ENCODE measurements around the gene DXO. TPM values are rescaled to one million over a fixed set of nuclear protein-coding genes. Genes with fewer than 3 reads are reported as not detected.

Gene DXO
- total RNA-seq, 3 donors from 2014 or later, result 7.1 to 9.0 (median 8.9) TPM

- H3K36me3 Mint-ChIP-seq (ENCODE audit: insufficient read depth), result peaks cover 50% of the 10 kb centered on the region
- ATAC-seq, result no peak
- no peak overlapping the region for H3K4me3 Mint-ChIP-seq
- DNase-seq, result no peak
- H3K4me1 Mint-ChIP-seq (ENCODE audit: low read depth), result peaks cover 39% of the 10 kb centered on the region
- H3K27me3 Mint-ChIP-seq (ENCODE audit: low read depth), result no peaks in the 10 kb centered on the region
- no peaks in the 10 kb centered on the region for H3K9me3 Mint-ChIP-seq
Measured at GRCh38 chr6:31956796-31957195, 15.1 kb downstream of the DXO start.

GRCh38 chr6:31954511-31954910 lies 17.4 kb downstream of the DXO start:
- no peak for DNase-seq
- Mint-ChIP-seq H3K4me3 (no peak overlapping the region), H3K36me3 (ENCODE audit: insufficient read depth) (peaks cover 36% of the 10 kb centered on the region), H3K9me3 (no peaks in the 10 kb centered on the region), H3K27me3 (ENCODE audit: low read depth) (no peaks in the 10 kb centered on the region), H3K4me1 (ENCODE audit: low read depth) (peaks cover 20% of the 10 kb centered on the region)
- ATAC-seq, result no peak

- Mint-ChIP-seq H3K9me3 (no peaks in the 10 kb centered on the region), H3K27me3 (ENCODE audit: low read depth) (no peaks in the 10 kb centered on the region), H3K4me1 (ENCODE audit: low read depth) (peaks cover 7% of the 10 kb centered on the region), H3K36me3 (ENCODE audit: insufficient read depth) (peaks cover 36% of the 10 kb centered on the region), H3K4me3 (no peak overlapping the region)
- no peak for DNase-seq
- ATAC-seq, result no peak
Measured at GRCh38 chr6:31952890-31953289, 19.0 kb downstream of the DXO start.

- Mint-ChIP-seq H3K4me1 (ENCODE audit: low read depth) (peaks cover 1% of the 10 kb centered on the region), H3K9me3 (no peaks in the 10 kb centered on the region), H3K27me3 (ENCODE audit: low read depth) (no peaks in the 10 kb centered on the region), H3K4me3 (no peak overlapping the region), H3K36me3 (ENCODE audit: insufficient read depth) (peaks cover 35% of the 10 kb centered on the region)
- ATAC-seq (peak; percentile 40 to 52), DNase-seq (peak; percentile 26)
Measured at GRCh38 chr6:31952140-31952805, 19.7 kb downstream of the DXO start.

GRCh38 chr6:31949926-31950548 lies 21.9 kb downstream of the DXO start:
- Mint-ChIP-seq H3K4me3 (no peak overlapping the region), H3K27me3 (ENCODE audit: low read depth) (peaks cover 3% of the 10 kb centered on the region), H3K4me1 (ENCODE audit: low read depth) (peaks cover 5% of the 10 kb centered on the region), H3K9me3 (no peaks in the 10 kb centered on the region), H3K36me3 (ENCODE audit: insufficient read depth) (peaks cover 24% of the 10 kb centered on the region)
- DNase-seq, result no peak
- no peak for ATAC-seq

- H3K36me3 Mint-ChIP-seq (ENCODE audit: insufficient read depth), result peaks cover 13% of the 10 kb centered on the region
- peaks cover 11% of the 10 kb centered on the region for H3K27me3 Mint-ChIP-seq (ENCODE audit: low read depth)
- H3K4me3 Mint-ChIP-seq, result no peak overlapping the region
- H3K4me1 Mint-ChIP-seq (ENCODE audit: low read depth), result peaks cover 5% of the 10 kb centered on the region
- ATAC-seq (no peak), DNase-seq (no peak)
- H3K9me3 Mint-ChIP-seq, result no peaks in the 10 kb centered on the region
Measured at GRCh38 chr6:31948753-31949413, 23.1 kb downstream of the DXO start.

GRCh38 chr6:31948306-31948705 lies 23.6 kb downstream of the DXO start:
- H3K36me3 Mint-ChIP-seq (ENCODE audit: insufficient read depth), result peaks cover 7% of the 10 kb centered on the region
- H3K27me3 Mint-ChIP-seq (ENCODE audit: low read depth), result peaks cover 14% of the 10 kb centered on the region
- no peaks in the 10 kb centered on the region for H3K9me3 Mint-ChIP-seq
- ATAC-seq, result no peak
- H3K4me1 Mint-ChIP-seq (ENCODE audit: low read depth), result peaks cover 5% of the 10 kb centered on the region
- H3K4me3 Mint-ChIP-seq, result no peak overlapping the region
- DNase-seq, result no peak

GRCh38 chr6:31947864-31948263 lies 24.1 kb downstream of the DXO start:
- Mint-ChIP-seq H3K36me3 (ENCODE audit: insufficient read depth) (peaks cover 3% of the 10 kb centered on the region), H3K9me3 (no peaks in the 10 kb centered on the region), H3K4me1 (ENCODE audit: low read depth) (peaks cover 5% of the 10 kb centered on the region), H3K27me3 (ENCODE audit: low read depth) (peaks cover 15% of the 10 kb centered on the region), H3K4me3 (no peak overlapping the region)
- DNase-seq, result no peak
- no peak for ATAC-seq

- Mint-ChIP-seq H3K27me3 (ENCODE audit: low read depth) (peaks cover 22% of the 10 kb centered on the region), H3K4me3 (no peak overlapping the region), H3K9me3 (no peaks in the 10 kb centered on the region), H3K36me3 (ENCODE audit: insufficient read depth) (no peaks in the 10 kb centered on the region), H3K4me1 (ENCODE audit: low read depth) (peaks cover 5% of the 10 kb centered on the region)
- DNase-seq (no peak), ATAC-seq (no peak)
Measured at GRCh38 chr6:31947070-31947675, 24.8 kb downstream of the DXO start.

- no peak for ATAC-seq
- H3K9me3 Mint-ChIP-seq, result no peaks in the 10 kb centered on the region
- H3K4me3 Mint-ChIP-seq, result no peak overlapping the region
- no peaks in the 10 kb centered on the region for H3K36me3 Mint-ChIP-seq (ENCODE audit: insufficient read depth)
- peaks cover 5% of the 10 kb centered on the region for H3K4me1 Mint-ChIP-seq (ENCODE audit: low read depth)
- H3K27me3 Mint-ChIP-seq (ENCODE audit: low read depth), result peaks cover 24% of the 10 kb centered on the region
- DNase-seq, result no peak
Measured at GRCh38 chr6:31946370-31946885, 25.5 kb downstream of the DXO start.

GRCh38 chr6:31945507-31946369 lies 26.2 kb downstream of the DXO start, which contains the start of gene CFB:
TSS of gene CFB (plus strand) at chr6:31946095. CDS start at chr6:31946222, 127 bp downstream.
- ATAC-seq, result peak in 1 of 2 donors; percentile 27
- no peak within 1 kb of the TSS for H3K4me3 Mint-ChIP-seq
- no peak for DNase-seq

GRCh38 chr6:31945154-31945506 lies 26.8 kb downstream of the DXO start:
- DNase-seq (no peak), ATAC-seq (no peak)
- Mint-ChIP-seq H3K27me3 (ENCODE audit: low read depth) (peaks cover 26% of the 10 kb centered on the region), H3K9me3 (no peaks in the 10 kb centered on the region), H3K36me3 (ENCODE audit: insufficient read depth) (no peaks in the 10 kb centered on the region), H3K4me3 (no peak overlapping the region), H3K4me1 (ENCODE audit: low read depth) (peaks cover 5% of the 10 kb centered on the region)

More at GRCh38 chr6:31945507-31946369, 26.2 kb downstream of the DXO start, which contains the start of gene CFB:
- Mint-ChIP-seq H3K36me3 (ENCODE audit: insufficient read depth) (no peaks in the 10 kb centered on the region), H3K4me1 (ENCODE audit: low read depth) (peaks cover 5% of the 10 kb centered on the region), H3K27me3 (ENCODE audit: low read depth) (peaks cover 24% of the 10 kb centered on the region), H3K9me3 (no peaks in the 10 kb centered on the region)

- H3K4me3 Mint-ChIP-seq, result no peak overlapping the region
- H3K27me3 Mint-ChIP-seq (ENCODE audit: low read depth), result peaks cover 26% of the 10 kb centered on the region
- no peak for ATAC-seq
Measured at GRCh38 chr6:31943742-31944141, 28.2 kb downstream of the DXO start.

More at GRCh38 chr6:31943742-31944141, 28.2 kb downstream of the DXO start:
- Mint-ChIP-seq H3K4me1 (ENCODE audit: low read depth) (peaks cover 5% of the 10 kb centered on the region), H3K36me3 (ENCODE audit: insufficient read depth) (no peaks in the 10 kb centered on the region), H3K9me3 (no peaks in the 10 kb centered on the region)
- no peak for DNase-seq
